Measurements from ENCODE around the gene LIMA1. TPM values are rescaled to one million over a fixed set of nuclear protein-coding genes. Genes with fewer than 3 reads are reported as not detected.

Gene LIMA1
- total RNA-seq, 2 donors from 2014 or later = 66.7 to 94.2 TPM

GRCh38 chr12:50263832-50264231 lies 19.5 kb downstream of the LIMA1 start:
- Histone ChIP-seq H3K27ac (no peak overlapping the region), H3K27me3 (replicated peaks; ENCODE audit: insufficient read depth) (no peaks in the 10 kb centered on the region), H3K9me3 (no peaks in the 10 kb centered on the region), H3K36me3 (no peaks in the 10 kb centered on the region), H3K4me3 (no peak overlapping the region), H3K4me1 (replicated peaks) (no peaks in the 10 kb centered on the region)
- TF ChIP-seq POLR2AphosphoS5 (IDR thresholded peaks at IDR 0.05) (no peak), CTCF (IDR thresholded peaks at IDR 0.05) (no peak), POLR2A (IDR thresholded peaks at IDR 0.05) (no peak)
- no peak for DNase-seq (ENCODE audit: low spot score)
- intact Hi-C loops (cut with DNase I) = no loop called here
- WGBS = 95% methylated on average over 2 of the region's 2 CpGs

- no peaks in the 10 kb centered on the region for H3K36me3 ChIP-seq
- H3K4me3 ChIP-seq = no peak overlapping the region
- intact Hi-C loops (cut with DNase I) = no loop called here
- no peak for DNase-seq (ENCODE audit: low spot score)
- peaks cover 15% of the 10 kb centered on the region for H3K4me1 ChIP-seq (replicated peaks)
- H3K9me3 ChIP-seq = no peaks in the 10 kb centered on the region
- H3K27ac ChIP-seq = no peak overlapping the region
- H3K27me3 ChIP-seq (replicated peaks; ENCODE audit: insufficient read depth) = no peaks in the 10 kb centered on the region
- WGBS = 81% methylated on average over 3 of the region's 3 CpGs
- TF ChIP-seq POLR2A (IDR thresholded peaks at IDR 0.05) = no peak
- TF ChIP-seq CTCF (IDR thresholded peaks at IDR 0.05) = no peak
- TF ChIP-seq POLR2AphosphoS5 (IDR thresholded peaks at IDR 0.05) = no peak
Measured at GRCh38 chr12:50261654-50262053, 21.7 kb downstream of the LIMA1 start.

- Histone ChIP-seq H3K36me3 (no peaks in the 10 kb centered on the region), H3K4me3 (no peak overlapping the region), H3K9me3 (no peaks in the 10 kb centered on the region), H3K4me1 (replicated peaks) (peaks cover 15% of the 10 kb centered on the region), H3K27ac (peak overlapping the region; percentile 69 to 70), H3K27me3 (replicated peaks; ENCODE audit: insufficient read depth) (no peaks in the 10 kb centered on the region)
- DNase-seq (ENCODE audit: low spot score) = peak; percentile 69
- 25% methylated on average over 5 of the region's 5 CpGs for WGBS
- TF ChIP-seq POLR2A (IDR thresholded peaks at IDR 0.05) (no peak), CTCF (IDR thresholded peaks at IDR 0.05) (no peak), POLR2AphosphoS5 (IDR thresholded peaks at IDR 0.05) (no peak)
- intact Hi-C loops (cut with DNase I) = loop anchor here (5.0 kb wide), 1 partner anchor 36 kb away; no protein-coding TSS in a partner anchor
Measured at GRCh38 chr12:50258167-50258551, 25.2 kb downstream of the LIMA1 start.

GRCh38 chr12:50257236-50258166 lies 25.8 kb downstream of the LIMA1 start:
- peaks cover 15% of the 10 kb centered on the region for H3K4me1 ChIP-seq (replicated peaks)
- no peak overlapping the region for H3K4me3 ChIP-seq
- H3K27ac ChIP-seq = peak overlapping the region; percentile 69 to 70
- H3K9me3 ChIP-seq = no peaks in the 10 kb centered on the region
- intact Hi-C loops (cut with DNase I) = loop anchor here (5.0 kb wide), 1 partner anchor 35 kb away; no protein-coding TSS in a partner anchor
- H3K36me3 ChIP-seq = no peaks in the 10 kb centered on the region
- TF ChIP-seq POLR2AphosphoS5 (IDR thresholded peaks at IDR 0.05) (peak; percentile 83), CTCF (IDR thresholded peaks at IDR 0.05) (no peak)
- no peaks in the 10 kb centered on the region for H3K27me3 ChIP-seq (replicated peaks; ENCODE audit: insufficient read depth)
- 28% methylated on average over 6 of the region's 6 CpGs for WGBS
- peak; percentile 81 for DNase-seq (ENCODE audit: low spot score)
